Immature natural killer cell (primary cell): ENCODE measurements around the gene LINGO3. TPM values are rescaled to one million over a fixed set of nuclear protein-coding genes. Genes with fewer than 3 reads are reported as not detected.
"Not testable (repeated sequence)": the region's sequence is repeated elsewhere in the genome, so short reads cannot be mapped to it uniquely, and the experiment has no call there.

Experiments used
- DNase-seq, 3 donors: peaks; one replicate each; pipeline ENCODE4 v3.0.0; 2022; ENCODE audit warnings: mixed read lengths in 1 of 3
- H3K27ac Mint-ChIP-seq, 6 donors: one replicate each; pipeline ENCODE4 v1.8.0; 2020; ENCODE audit warnings: mixed read lengths in 6 of 6, mild to moderate bottlenecking in 5 of 6, inconsistent platforms in 4 of 6, moderate library complexity in 3 of 6
- H3K27me3 Mint-ChIP-seq, 3 donors: one replicate each; pipeline ENCODE4 v1.8.0; 2020 to 2021; ENCODE audit warnings: low read depth in 3 of 3, mild to moderate bottlenecking in 3 of 3, mixed read lengths in 3 of 3, moderate library complexity in 3 of 3, inconsistent platforms in 1 of 3
- H3K36me3 Mint-ChIP-seq, 3 donors: one replicate each; pipeline ENCODE4 v1.8.0; 2020; ENCODE audit warnings: mixed read lengths in 3 of 3, inconsistent platforms in 2 of 3, mild to moderate bottlenecking in 2 of 3
- H3K4me1 Mint-ChIP-seq, 2 donors: one replicate each; pipeline ENCODE4 v1.8.0; 2020; ENCODE audit warnings: inconsistent platforms in 2 of 2, mild to moderate bottlenecking in 2 of 2, mixed read lengths in 2 of 2, moderate library complexity in 1 of 2
- H3K4me3 Mint-ChIP-seq, 5 donors: one replicate each; pipeline ENCODE4 v1.8.0; 2020; ENCODE audit warnings: mild to moderate bottlenecking in 5 of 5, mixed read lengths in 5 of 5, inconsistent platforms in 3 of 5, moderate library complexity in 3 of 5
- H3K9me3 Mint-ChIP-seq, 6 donors: one replicate each; pipeline ENCODE4 v1.8.0; 2020; ENCODE audit warnings: mild to moderate bottlenecking in 6 of 6, mixed read lengths in 6 of 6, inconsistent platforms in 4 of 6, moderate library complexity in 3 of 6
- polyA plus RNA-seq, 3 donors: library from polyadenylated mRNA; unstranded; fragments of 300-500 nt; fragmentation: Illumina TruSeq; gene quantifications; one replicate each; pipeline ENCODE4 v1.2.3, GENCODE V29; 2021

LINGO3 gene
- polyA plus RNA-seq, 3 donors from 2014 or later = 2.7 to 13.2 (median 2.7) TPM

GRCh38 chr19:2282862-2283237 lies 25.1 kb downstream of the LINGO3 start:
- Mint-ChIP-seq H3K36me3 (no peaks in the 10 kb centered on the region), H3K9me3 (no peaks in the 10 kb centered on the region), H3K27ac (peak overlapping the region; percentile 51 to 93 (median 82)), H3K4me1 (peaks cover 17 to 24% of the 10 kb centered on the region in 2 donors), H3K4me3 (peak overlapping the region; percentile 87 to 92 (median 91)), H3K27me3 (peaks cover 10 to 21% (median 14%) of the 10 kb centered on the region in 3 donors)
- DNase-seq = no peak

GRCh38 chr19:2282062-2282861 lies 25.7 kb downstream of the LINGO3 start, which contains the start of gene PEAK3:
Gene PEAK3 (minus strand): TSS chr19:2282175. CDS start chr19:2280931, 1,244 bp downstream.
- Mint-ChIP-seq H3K4me1 (peaks cover 19 to 23% of the 10 kb centered on the region in 2 donors), H3K27me3 (peaks cover 11 to 19% (median 19%) of the 10 kb centered on the region in 3 donors), H3K4me3 (peak within 1 kb of the TSS; percentile 87 to 92 (median 91)), H3K36me3 (peaks cover 0 to 2% (median under 1%) of the 10 kb centered on the region in 3 donors), H3K9me3 (no peaks in the 10 kb centered on the region), H3K27ac (peak within 1 kb of the TSS; percentile 87 to 93 (median 90))
- DNase-seq = peak; percentile 80 to 81 (median 80)

- Mint-ChIP-seq H3K27me3 (peaks cover 16 to 26% (median 24%) of the 10 kb centered on the region in 3 donors), H3K4me1 (peaks cover 22 to 27% of the 10 kb centered on the region in 2 donors), H3K27ac (peak overlapping the region; percentile 87 to 93 (median 90)), H3K4me3 (peak overlapping the region; percentile 87 to 92 (median 91))
- H3K36me3 Mint-ChIP-seq, H3K9me3 Mint-ChIP-seq, DNase-seq: not testable (repeated sequence)
Measured at GRCh38 chr19:2281265-2282061, 26.5 kb downstream of the LINGO3 start.

DNA sequence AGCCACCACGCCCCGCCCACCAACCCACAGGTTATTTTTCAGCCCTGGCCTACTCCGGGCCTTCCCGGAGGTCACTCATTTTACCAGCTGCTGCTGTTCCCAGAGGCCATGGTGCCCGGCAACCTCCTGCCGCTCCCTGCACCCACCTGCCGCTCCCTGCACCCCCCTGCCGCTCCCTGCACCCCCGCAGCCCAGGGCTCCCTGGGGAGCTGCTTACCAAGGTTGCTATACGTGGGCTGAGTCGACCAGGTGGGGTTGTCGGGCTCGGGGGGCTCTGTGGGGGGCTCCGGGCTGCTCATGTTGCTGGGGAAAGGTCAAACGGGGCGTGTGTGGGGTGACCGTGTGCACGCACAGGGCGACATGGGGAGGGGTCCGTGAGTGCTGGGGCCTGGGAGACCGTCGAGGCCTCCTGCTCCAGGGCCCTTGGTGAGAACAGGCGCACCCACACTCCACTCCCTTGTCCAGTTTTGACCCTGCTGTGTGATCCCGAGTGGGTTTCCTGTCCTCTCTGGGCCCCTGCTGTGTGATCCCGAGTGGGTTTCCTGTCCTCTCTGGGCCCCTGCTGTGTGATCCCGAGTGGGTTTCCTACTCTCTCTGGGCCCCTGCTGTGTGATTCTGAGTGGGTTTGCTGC lies 27.2 kb downstream of the LINGO3 start:
- Mint-ChIP-seq H3K9me3 (no peaks in the 10 kb centered on the region), H3K27ac (peak overlapping the region in 5 of 6 donors; percentile 12 to 78 (median 39)), H3K36me3 (peaks cover 0 to 5% (median 4%) of the 10 kb centered on the region in 3 donors), H3K27me3 (peaks cover 16 to 25% (median 24%) of the 10 kb centered on the region in 3 donors), H3K4me3 (peak overlapping the region; percentile 27 to 54 (median 49)), H3K4me1 (peaks cover 22 to 28% of the 10 kb centered on the region in 2 donors)
- no peak for DNase-seq

GRCh38 chr19:2278459-2279158 lies 29.3 kb downstream of the LINGO3 start:
- peaks cover 31 to 40% (median 38%) of the 10 kb centered on the region in 3 donors for H3K27me3 Mint-ChIP-seq
- no peaks in the 10 kb centered on the region for H3K9me3 Mint-ChIP-seq
- H3K27ac Mint-ChIP-seq = peak overlapping the region in 1 of 6 donors; percentile 20
- no peak overlapping the region for H3K4me3 Mint-ChIP-seq
- peaks cover 3 to 8% (median 4%) of the 10 kb centered on the region in 3 donors for H3K36me3 Mint-ChIP-seq
- DNase-seq = no peak
- H3K4me1 Mint-ChIP-seq = peaks cover 36 to 42% of the 10 kb centered on the region in 2 donors

- H3K4me1 Mint-ChIP-seq = peaks cover 32 to 40% of the 10 kb centered on the region in 2 donors
- peak overlapping the region in 5 of 6 donors; percentile 39 to 75 (median 55) for H3K27ac Mint-ChIP-seq
- peaks cover 4 to 12% (median 7%) of the 10 kb centered on the region in 3 donors for H3K36me3 Mint-ChIP-seq
- H3K9me3 Mint-ChIP-seq = no peaks in the 10 kb centered on the region
- H3K27me3 Mint-ChIP-seq = peaks cover 38 to 42% (median 41%) of the 10 kb centered on the region in 3 donors
- no peak for DNase-seq
- H3K4me3 Mint-ChIP-seq = peak overlapping the region in 1 of 5 donors; percentile 49
Measured at GRCh38 chr19:2277138-2277537, 30.8 kb downstream of the LINGO3 start.

DNA sequence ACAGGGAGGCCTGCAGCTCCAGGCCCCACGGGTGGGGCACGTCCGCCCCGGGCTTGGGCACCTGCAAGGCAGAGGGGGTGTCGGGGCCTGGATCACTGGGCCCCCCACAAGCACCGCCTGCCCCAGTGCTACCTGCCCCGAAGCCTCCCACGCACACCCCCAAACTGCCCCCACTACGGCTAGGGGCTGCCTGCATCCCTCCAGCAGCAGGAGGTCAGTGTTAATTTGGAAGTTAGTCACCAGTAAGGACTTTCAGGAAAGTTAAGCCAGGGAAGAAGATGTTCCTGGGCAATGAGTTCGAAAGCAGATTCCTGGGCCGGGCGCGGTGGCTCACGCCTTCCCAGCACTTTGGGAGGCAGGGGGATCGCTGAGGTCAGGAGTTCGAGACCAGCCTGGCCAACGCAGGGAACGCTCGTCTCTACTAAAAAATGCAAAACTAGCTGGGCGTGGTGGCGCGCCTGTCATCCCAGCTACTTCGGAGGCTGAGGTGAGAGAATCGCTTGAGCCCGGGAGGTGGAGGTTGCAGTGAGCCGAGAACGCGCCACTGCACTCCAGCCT lies 31.4 kb downstream of the LINGO3 start:
- peaks cover 4 to 12% (median 10%) of the 10 kb centered on the region in 3 donors for H3K36me3 Mint-ChIP-seq
- H3K4me1 Mint-ChIP-seq = peaks cover 31 to 39% of the 10 kb centered on the region in 2 donors
- peak overlapping the region in 3 of 6 donors; percentile 46 to 72 (median 55) for H3K27ac Mint-ChIP-seq
- peaks cover 38 to 40% (median 40%) of the 10 kb centered on the region in 3 donors for H3K27me3 Mint-ChIP-seq
- no peak overlapping the region for H3K4me3 Mint-ChIP-seq
- DNase-seq = no peak
- no peaks in the 10 kb centered on the region for H3K9me3 Mint-ChIP-seq

GRCh38 chr19:2275588-2276428 lies 32.1 kb downstream of the LINGO3 start:
- Mint-ChIP-seq H3K27ac (no peak overlapping the region), H3K9me3 (no peaks in the 10 kb centered on the region), H3K4me1 (peaks cover 33 to 40% of the 10 kb centered on the region in 2 donors), H3K4me3 (no peak overlapping the region), H3K27me3 (peaks cover 39 to 41% (median 40%) of the 10 kb centered on the region in 3 donors), H3K36me3 (peaks cover 4 to 12% (median 12%) of the 10 kb centered on the region in 3 donors)
- no peak for DNase-seq

GRCh38 chr19:2274931-2275535 lies 32.9 kb downstream of the LINGO3 start:
- peaks cover 4 to 12% (median 12%) of the 10 kb centered on the region in 3 donors for H3K36me3 Mint-ChIP-seq
- DNase-seq = peak; percentile 43 to 63 (median 59)
- peak overlapping the region; percentile 51 to 85 (median 68) for H3K27ac Mint-ChIP-seq
- H3K4me1 Mint-ChIP-seq = peaks cover 33 to 35% of the 10 kb centered on the region in 2 donors
- H3K27me3 Mint-ChIP-seq = peaks cover 41 to 44% (median 41%) of the 10 kb centered on the region in 3 donors
- H3K4me3 Mint-ChIP-seq = peak overlapping the region; percentile 15 to 45 (median 42)
- H3K9me3 Mint-ChIP-seq = no peaks in the 10 kb centered on the region

DNA sequence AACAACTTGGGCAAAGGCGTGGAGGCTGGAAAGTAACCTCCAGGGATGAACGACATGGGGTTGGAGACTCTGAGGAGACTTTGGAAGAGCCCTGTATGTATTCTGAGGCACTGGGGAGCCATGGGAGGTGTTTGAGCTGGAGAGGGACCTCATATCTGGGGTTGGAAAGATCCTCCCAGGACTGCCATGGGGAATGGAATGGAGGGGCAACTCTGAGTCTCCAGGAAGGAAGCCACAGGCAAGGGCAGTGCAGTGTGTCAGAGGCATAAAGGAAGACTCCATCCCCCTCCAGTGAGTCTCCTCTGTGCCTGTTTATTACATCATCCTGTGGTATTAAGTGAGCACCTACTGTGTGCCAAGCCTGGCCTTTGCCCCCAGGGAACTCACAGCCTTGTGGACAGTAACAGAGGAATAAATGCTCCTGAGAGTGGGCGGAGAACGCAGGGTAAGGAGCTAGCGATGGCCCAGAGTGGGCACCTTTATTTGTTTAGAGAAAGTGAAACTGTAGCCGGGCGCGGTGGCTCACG lies 33.7 kb downstream of the LINGO3 start:
- no peak for DNase-seq
- peaks cover 4 to 12% (median 12%) of the 10 kb centered on the region in 3 donors for H3K36me3 Mint-ChIP-seq

More for the DNA sequence above, 33.7 kb downstream of the LINGO3 start:
- H3K27me3 Mint-ChIP-seq = peaks cover 43 to 51% (median 44%) of the 10 kb centered on the region in 3 donors
- peak overlapping the region; percentile 81 to 89 (median 88) for H3K27ac Mint-ChIP-seq
- H3K4me3 Mint-ChIP-seq = peak overlapping the region; percentile 66 to 77 (median 67)
- no peaks in the 10 kb centered on the region for H3K9me3 Mint-ChIP-seq
- peaks cover 33 to 34% of the 10 kb centered on the region in 2 donors for H3K4me1 Mint-ChIP-seq
